T-helper 2 cell treated with Interferon-gamma antibody and Interleukin-4, amounts not matched to agents 5 μg/mL and 100 μg/mL, for 36 hours (primary cell): ENCODE results near the gene VPS37C.
A peak's percentile ranks its signal among the peaks of the same experiment; 100 is the strongest.

Experiments
- DNase-seq: peaks from one replicate; pipeline ENCODE4 v3.0.0; 2021; ENCODE audit warnings: low spot score
- H3K27ac Mint-ChIP-seq: one replicate; pipeline ENCODE4 v1.8.0; 2021; ENCODE audit warnings: mild to moderate bottlenecking, mixed read lengths
- H3K27me3 Mint-ChIP-seq: one replicate; pipeline ENCODE4 v1.8.0; 2021; ENCODE audit warnings: low read depth, mixed read lengths
- H3K36me3 Mint-ChIP-seq: one replicate; pipeline ENCODE4 v1.8.0; 2021; ENCODE audit warnings: low read depth, mixed read lengths
- H3K4me1 Mint-ChIP-seq: one replicate; pipeline ENCODE4 v1.8.0; 2021; ENCODE audit warnings: low read depth, mixed read lengths
- H3K4me3 Mint-ChIP-seq: one replicate; pipeline ENCODE4 v1.8.0; 2022; ENCODE audit warnings: mild to moderate bottlenecking, moderate library complexity, mixed read lengths
- H3K9me3 Mint-ChIP-seq: one replicate; pipeline ENCODE4 v1.8.0; 2021; ENCODE audit warnings: mixed read lengths

Gene VPS37C

GRCh38 chr11:61118406-61118805, 42.8 kb downstream of the VPS37C start:
- no peak for DNase-seq
- peak overlapping the region; percentile 78 for H3K27ac Mint-ChIP-seq
- peak overlapping the region; percentile 12 for H3K4me3 Mint-ChIP-seq
- no peaks in the 10 kb centered on the region for H3K27me3 Mint-ChIP-seq
- H3K4me1 Mint-ChIP-seq, result peaks cover 51% of the 10 kb centered on the region
- peaks cover 89% of the 10 kb centered on the region for H3K36me3 Mint-ChIP-seq
- no peaks in the 10 kb centered on the region for H3K9me3 Mint-ChIP-seq

- Mint-ChIP-seq H3K9me3 (no peaks in the 10 kb centered on the region), H3K4me3 (no peak overlapping the region), H3K4me1 (peaks cover 55% of the 10 kb centered on the region), H3K27ac (no peak overlapping the region), H3K27me3 (no peaks in the 10 kb centered on the region), H3K36me3 (peaks cover 89% of the 10 kb centered on the region)
- no peak for DNase-seq
These were observed 43.2 kb downstream of the VPS37C start for GRCh38 chr11:61118004-61118403.

- H3K9me3 Mint-ChIP-seq, result no peaks in the 10 kb centered on the region
- peaks cover 64% of the 10 kb centered on the region for H3K4me1 Mint-ChIP-seq
- DNase-seq, result no peak
- peaks cover 89% of the 10 kb centered on the region for H3K36me3 Mint-ChIP-seq
- no peaks in the 10 kb centered on the region for H3K27me3 Mint-ChIP-seq
- H3K4me3 Mint-ChIP-seq, result no peak overlapping the region
- peak overlapping the region; percentile 80 for H3K27ac Mint-ChIP-seq
These were observed 44.1 kb downstream of the VPS37C start for GRCh38 chr11:61117168-61117520.

- Mint-ChIP-seq H3K36me3 (peaks cover 89% of the 10 kb centered on the region), H3K4me3 (peak overlapping the region; percentile 1), H3K27me3 (no peaks in the 10 kb centered on the region), H3K27ac (peak overlapping the region; percentile 80), H3K9me3 (no peaks in the 10 kb centered on the region), H3K4me1 (peaks cover 66% of the 10 kb centered on the region)
- DNase-seq, result peak; percentile 57
These were observed 44.6 kb downstream of the VPS37C start for GRCh38 chr11:61116426-61117167.

- Mint-ChIP-seq H3K27ac (no peak overlapping the region), H3K4me1 (peaks cover 76% of the 10 kb centered on the region), H3K4me3 (peak overlapping the region; percentile 58), H3K27me3 (no peaks in the 10 kb centered on the region), H3K9me3 (no peaks in the 10 kb centered on the region), H3K36me3 (peaks cover 87% of the 10 kb centered on the region)
- no peak for DNase-seq
These were observed 45.6 kb downstream of the VPS37C start for GRCh38 chr11:61115498-61116224.

GRCh38 chr11:61114913-61115312, 46.3 kb downstream of the VPS37C start:
- Mint-ChIP-seq H3K4me3 (peak overlapping the region; percentile 58), H3K27ac (peak overlapping the region; percentile 65), H3K9me3 (no peaks in the 10 kb centered on the region), H3K4me1 (peaks cover 78% of the 10 kb centered on the region), H3K36me3 (peaks cover 88% of the 10 kb centered on the region), H3K27me3 (no peaks in the 10 kb centered on the region)
- no peak for DNase-seq

- H3K9me3 Mint-ChIP-seq, result no peaks in the 10 kb centered on the region
- no peaks in the 10 kb centered on the region for H3K27me3 Mint-ChIP-seq
- peaks cover 80% of the 10 kb centered on the region for H3K4me1 Mint-ChIP-seq
- peak overlapping the region; percentile 93 for H3K27ac Mint-ChIP-seq
- no peak for DNase-seq
- H3K4me3 Mint-ChIP-seq, result no peak overlapping the region
- H3K36me3 Mint-ChIP-seq, result peaks cover 87% of the 10 kb centered on the region
These were observed 48.0 kb downstream of the VPS37C start for GRCh38 chr11:61113201-61113600.

- H3K9me3 Mint-ChIP-seq, result no peaks in the 10 kb centered on the region
These were observed 48.7 kb downstream of the VPS37C start for GRCh38 chr11:61112575-61112974.

GRCh38 chr11:61111786-61112517, 49.3 kb downstream of the VPS37C start:
- Mint-ChIP-seq H3K4me1 (peaks cover 90% of the 10 kb centered on the region), H3K4me3 (no peak overlapping the region), H3K27ac (peak overlapping the region; percentile 93), H3K36me3 (peaks cover 93% of the 10 kb centered on the region), H3K9me3 (no peaks in the 10 kb centered on the region), H3K27me3 (no peaks in the 10 kb centered on the region)
- DNase-seq, result peak; percentile 83

More at GRCh38 chr11:61112575-61112974, 48.7 kb downstream of the VPS37C start:
- Mint-ChIP-seq H3K4me1 (peaks cover 86% of the 10 kb centered on the region), H3K36me3 (peaks cover 90% of the 10 kb centered on the region), H3K4me3 (no peak overlapping the region), H3K27ac (peak overlapping the region; percentile 93), H3K27me3 (no peaks in the 10 kb centered on the region)
- no peak for DNase-seq

GRCh38 chr11:61111050-61111435, 50.2 kb downstream of the VPS37C start:
- DNase-seq, result no peak
- peaks cover 90% of the 10 kb centered on the region for H3K36me3 Mint-ChIP-seq
- H3K9me3 Mint-ChIP-seq, result no peaks in the 10 kb centered on the region
- H3K27me3 Mint-ChIP-seq, result no peaks in the 10 kb centered on the region
- peaks cover 91% of the 10 kb centered on the region for H3K4me1 Mint-ChIP-seq
- no peak overlapping the region for H3K4me3 Mint-ChIP-seq
- peak overlapping the region; percentile 93 for H3K27ac Mint-ChIP-seq

GRCh38 chr11:61110255-61111049, 50.8 kb downstream of the VPS37C start:
- Mint-ChIP-seq H3K4me3 (no peak overlapping the region), H3K4me1 (peaks cover 92% of the 10 kb centered on the region), H3K27ac (peak overlapping the region; percentile 93)

GRCh38 chr11:61109671-61110070, 51.6 kb downstream of the VPS37C start:
- peak overlapping the region; percentile 93 for H3K27ac Mint-ChIP-seq

More at GRCh38 chr11:61110255-61111049, 50.8 kb downstream of the VPS37C start:
- Mint-ChIP-seq H3K27me3 (no peaks in the 10 kb centered on the region), H3K36me3 (peaks cover 88% of the 10 kb centered on the region), H3K9me3 (no peaks in the 10 kb centered on the region)
- DNase-seq, result no peak

GRCh38 chr11:61108847-61109585, 52.2 kb downstream of the VPS37C start:
- DNase-seq, result no peak
- Mint-ChIP-seq H3K9me3 (no peaks in the 10 kb centered on the region), H3K4me1 (peaks cover 86% of the 10 kb centered on the region), H3K27ac (peak overlapping the region; percentile 93), H3K4me3 (no peak overlapping the region), H3K36me3 (peaks cover 81% of the 10 kb centered on the region), H3K27me3 (no peaks in the 10 kb centered on the region)

More at GRCh38 chr11:61109671-61110070, 51.6 kb downstream of the VPS37C start:
- Mint-ChIP-seq H3K9me3 (no peaks in the 10 kb centered on the region), H3K4me1 (peaks cover 86% of the 10 kb centered on the region), H3K36me3 (peaks cover 86% of the 10 kb centered on the region), H3K4me3 (no peak overlapping the region), H3K27me3 (no peaks in the 10 kb centered on the region)
- no peak for DNase-seq
